ENCODE results near the gene C16orf96.

C16orf96 gene

DNA sequence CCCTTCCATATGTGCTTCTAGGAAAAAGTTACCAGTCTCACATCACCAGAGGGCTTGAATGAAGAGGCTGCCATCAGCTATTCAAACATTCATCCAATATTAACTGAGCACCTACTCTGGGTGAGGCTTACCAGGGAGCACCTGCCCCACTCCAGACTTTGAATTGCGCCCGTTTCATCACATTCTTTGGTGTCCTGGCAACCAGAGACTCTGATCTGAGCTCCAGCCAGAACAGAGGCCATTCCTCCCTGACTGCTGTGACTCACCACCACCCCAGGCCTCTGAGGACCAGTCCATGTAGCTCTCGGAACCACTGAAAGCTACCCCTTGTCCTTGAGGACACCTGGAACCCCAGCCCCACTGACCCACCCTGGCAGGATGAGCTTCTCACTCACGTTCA is at the start of gene C16orf96:
C16orf96 (plus strand) TSS at position 229 of the 400 bp plus-strand sequence; CDS start at position 379, 150 bp downstream.
- no peak for DNase-seq

DNA sequence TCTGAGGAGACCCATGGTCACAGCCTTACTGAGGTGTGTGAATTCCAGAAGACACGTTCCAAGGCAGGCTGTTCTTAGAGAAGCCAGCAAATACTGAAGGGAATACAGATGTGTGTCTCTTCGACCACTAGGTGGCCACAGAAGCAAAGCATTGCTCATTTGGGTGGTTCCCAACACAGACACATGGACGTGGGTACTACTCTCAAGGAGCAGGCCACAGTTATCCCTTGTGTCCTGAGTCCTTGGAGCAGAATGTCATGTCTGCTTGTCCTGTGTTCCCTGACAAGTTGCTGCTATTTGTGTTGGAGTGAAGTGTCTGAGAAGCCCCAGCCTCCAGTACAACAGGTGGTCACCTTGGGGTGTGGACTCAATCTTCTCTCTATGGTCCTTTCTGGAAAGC is 49.7 kb upstream of the C16orf96 start:
- DNase-seq, result peak; percentile 68

DNA sequence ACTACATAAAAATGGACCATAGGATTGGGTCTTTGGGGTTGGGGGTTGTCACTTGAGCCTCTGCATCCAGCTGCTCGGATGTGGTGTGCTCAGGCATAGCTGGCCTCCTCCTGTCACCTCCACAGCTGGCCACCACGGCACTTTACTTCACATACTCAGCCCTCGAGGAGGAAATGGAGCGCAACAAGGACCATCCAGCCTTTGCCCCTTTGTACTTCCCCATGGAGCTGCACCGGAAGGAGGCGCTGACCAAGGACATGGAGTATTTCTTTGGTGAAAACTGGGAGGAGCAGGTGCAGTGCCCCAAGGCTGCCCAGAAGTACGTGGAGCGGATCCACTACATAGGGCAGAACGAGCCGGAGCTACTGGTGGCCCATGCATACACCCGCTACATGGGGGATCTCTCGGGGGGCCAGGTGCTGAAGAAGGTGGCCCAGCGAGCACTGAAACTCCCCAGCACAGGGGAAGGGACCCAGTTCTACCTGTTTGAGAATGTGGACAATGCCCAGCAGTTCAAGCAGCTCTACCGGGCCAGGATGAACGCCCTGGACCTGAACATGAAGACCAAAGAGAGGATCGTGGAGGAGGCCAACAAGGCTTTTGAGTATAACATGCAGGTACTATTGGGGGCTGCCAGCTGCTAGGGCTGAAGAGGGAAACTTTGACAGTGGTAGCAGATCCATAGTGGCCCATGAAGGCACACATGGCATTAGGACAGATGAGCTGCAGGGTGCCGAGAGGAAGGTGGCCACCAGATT is 48.4 kb upstream of the C16orf96 start:
- DNase-seq, result no peak

GRCh38 chr16:4508806-4509205 is 47.3 kb upstream of the C16orf96 start:
- no peak for DNase-seq

DNA sequence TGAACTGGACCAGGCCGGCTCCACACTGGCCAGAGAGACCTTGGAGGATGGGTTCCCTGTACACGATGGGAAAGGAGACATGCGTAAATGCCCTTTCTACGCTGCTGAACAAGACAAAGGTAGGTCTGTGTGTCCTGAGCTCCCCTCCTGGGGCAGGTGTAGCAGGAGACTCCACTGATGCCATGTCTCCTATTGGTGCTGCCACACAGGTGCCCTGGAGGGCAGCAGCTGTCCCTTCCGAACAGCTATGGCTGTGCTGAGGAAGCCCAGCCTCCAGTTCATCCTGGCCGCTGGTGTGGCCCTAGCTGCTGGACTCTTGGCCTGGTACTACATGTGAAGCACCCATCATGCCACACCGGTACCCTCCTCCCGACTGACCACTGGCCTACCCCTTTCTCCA is 46.7 kb upstream of the C16orf96 start:
- no peak for DNase-seq

DNA sequence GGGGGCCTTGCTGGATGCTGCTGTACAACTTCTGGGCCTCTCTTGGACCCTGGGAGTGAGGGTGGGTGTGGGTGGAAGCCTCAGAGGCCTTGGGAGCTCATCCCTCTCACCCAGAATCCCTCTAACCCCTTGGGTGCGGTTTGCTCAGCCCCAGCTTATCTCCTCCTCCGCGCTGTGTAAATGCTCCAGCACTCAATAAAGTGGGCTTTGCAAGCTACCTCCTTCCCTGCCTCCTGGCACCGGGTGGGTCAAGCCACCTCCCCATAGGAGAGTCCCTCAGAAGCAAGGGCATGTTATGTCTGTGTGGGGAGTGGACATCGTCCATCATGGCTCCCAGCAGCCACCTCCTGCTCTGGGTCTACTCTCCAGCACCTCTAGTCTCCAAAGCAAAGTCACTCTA is 46.0 kb upstream of the C16orf96 start:
- no peak for DNase-seq

DNA sequence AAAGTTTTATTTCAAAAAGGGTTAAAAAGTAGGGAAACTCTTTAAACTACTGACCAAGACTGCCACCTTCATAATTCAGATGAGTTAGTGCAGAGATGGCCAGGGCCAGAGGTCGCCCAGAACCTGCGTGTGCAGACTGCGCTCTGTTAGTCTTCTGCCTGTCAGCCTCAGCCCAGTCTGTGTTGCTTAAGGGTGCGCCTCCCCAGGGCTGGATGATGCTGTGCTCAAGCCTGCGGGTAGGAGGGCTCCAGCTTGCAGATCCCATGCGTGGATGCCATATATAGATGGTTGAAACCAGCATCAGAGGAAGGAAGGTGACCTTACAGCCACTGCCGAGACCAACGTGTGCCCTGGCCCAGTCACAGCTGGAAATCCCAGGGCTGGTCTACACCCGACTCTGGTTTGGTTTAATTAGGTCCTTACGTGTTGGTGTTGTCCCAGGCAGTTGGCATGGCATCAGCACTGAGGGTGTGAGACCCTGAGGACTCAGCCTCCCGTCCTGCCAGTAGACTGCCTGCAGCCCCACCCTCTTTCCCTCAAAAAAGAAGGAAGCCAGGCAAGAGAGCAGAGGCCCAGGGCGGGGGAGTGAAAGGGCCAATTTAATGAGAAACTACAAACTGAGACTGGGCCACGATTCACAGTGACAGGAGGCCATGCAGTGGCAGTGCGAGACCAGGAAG is 45.3 kb upstream of the C16orf96 start:
- no peak for DNase-seq

GRCh38 chr16:4511441-4512082 is 44.6 kb upstream of the C16orf96 start:
- DNase-seq, result peak; percentile 11

DNA sequence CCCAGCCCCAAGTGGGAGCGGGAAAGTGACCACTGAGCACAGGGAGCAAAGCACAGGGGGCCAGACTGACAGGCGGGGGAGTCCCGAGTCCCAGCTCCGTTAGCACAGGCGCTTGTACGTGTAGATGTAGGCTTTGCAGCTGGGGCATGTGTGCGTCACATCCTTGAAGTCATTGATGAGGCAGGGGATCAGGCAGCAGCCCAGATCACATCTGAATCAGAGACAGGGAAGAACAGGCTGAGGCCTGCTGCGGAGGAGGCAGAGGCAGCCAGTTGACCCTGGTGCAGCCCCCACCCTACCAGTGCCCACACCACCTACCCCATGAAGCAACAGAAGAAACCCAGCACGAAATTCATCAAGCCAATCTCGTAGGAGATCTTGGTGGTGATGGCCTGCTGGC is 43.7 kb upstream of the C16orf96 start:
- no peak for DNase-seq

- no peak for DNase-seq
Observed at GRCh38 chr16:4513086-4513860, 42.9 kb upstream of the C16orf96 start.

GRCh38 chr16:4513881-4514280 is 42.3 kb upstream of the C16orf96 start:
- DNase-seq, result no peak

DNA sequence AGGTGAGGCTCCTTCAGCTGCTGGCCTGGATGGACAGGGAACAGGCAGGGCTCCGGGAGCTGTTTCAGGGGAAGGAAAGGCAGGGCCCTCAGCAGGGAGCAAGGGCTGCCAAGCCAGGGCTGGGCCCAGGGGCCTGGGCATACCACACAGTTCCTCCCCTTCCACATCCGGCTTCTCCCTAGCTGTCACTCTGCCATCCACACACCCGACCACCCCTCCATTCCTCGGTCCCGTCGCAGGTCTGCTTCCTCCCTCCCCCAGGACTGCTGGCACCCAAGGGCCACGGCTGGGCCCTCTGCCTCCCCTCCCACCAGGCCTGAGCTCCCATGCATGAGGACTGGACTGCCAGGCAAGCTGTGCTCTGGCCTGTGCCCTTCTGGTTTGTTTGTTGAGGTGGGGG is 41.5 kb upstream of the C16orf96 start:
- no peak for DNase-seq

GRCh38 chr16:4515611-4516233 is 40.4 kb upstream of the C16orf96 start:
- DNase-seq, result peak; percentile 81

GRCh38 chr16:4517812-4518680 is 38.1 kb upstream of the C16orf96 start:
- peak; percentile 29 for DNase-seq

GRCh38 chr16:4519274-4520058 is 36.7 kb upstream of the C16orf96 start:
- no peak for DNase-seq

DNA sequence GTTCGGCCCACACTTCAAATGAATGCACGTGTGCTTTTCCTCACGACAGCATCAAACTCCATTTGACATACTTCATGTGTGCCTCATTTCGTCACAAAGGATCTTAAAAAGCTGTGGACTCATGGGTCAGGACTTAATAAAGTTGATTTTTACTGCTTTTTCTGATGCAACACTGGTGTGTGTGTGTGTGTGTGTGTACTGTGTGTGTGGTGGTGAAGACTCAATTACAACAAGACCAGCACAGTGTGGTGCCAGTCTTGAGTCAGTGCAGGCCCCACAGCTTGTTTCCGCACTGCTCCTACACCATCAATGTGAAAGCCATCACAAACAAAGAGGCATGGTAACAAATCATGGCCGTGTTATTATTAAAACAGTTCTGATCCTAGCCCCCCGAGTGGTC is 35.2 kb upstream of the C16orf96 start:
- DNase-seq, result no peak

DNA sequence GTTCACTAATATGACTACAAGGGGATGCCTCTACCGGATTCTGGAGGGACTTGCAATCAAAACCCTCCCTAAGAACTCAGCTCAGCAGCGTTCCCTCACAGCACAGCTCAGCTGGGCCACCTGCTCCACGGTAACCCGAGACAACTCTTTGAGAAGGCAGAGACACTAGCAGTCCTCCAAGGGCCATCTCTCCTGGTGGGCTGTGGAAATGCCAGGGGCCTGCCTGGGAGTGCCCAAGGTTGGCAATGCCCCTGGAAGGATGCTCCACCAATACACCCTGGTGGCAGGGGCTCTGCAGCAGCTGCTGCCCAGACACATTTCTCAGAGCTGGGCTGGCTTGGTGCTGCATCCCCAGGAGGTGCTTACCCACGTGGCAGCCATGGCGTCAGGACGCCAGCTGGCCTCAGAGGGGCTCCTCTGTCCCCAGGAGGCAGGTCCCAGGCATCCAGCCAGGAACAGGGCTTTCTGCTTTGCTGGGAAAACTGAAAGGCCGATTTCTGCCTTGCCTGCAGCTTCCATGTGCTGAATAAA is 34.0 kb upstream of the C16orf96 start:
- DNase-seq, result no peak

DNA sequence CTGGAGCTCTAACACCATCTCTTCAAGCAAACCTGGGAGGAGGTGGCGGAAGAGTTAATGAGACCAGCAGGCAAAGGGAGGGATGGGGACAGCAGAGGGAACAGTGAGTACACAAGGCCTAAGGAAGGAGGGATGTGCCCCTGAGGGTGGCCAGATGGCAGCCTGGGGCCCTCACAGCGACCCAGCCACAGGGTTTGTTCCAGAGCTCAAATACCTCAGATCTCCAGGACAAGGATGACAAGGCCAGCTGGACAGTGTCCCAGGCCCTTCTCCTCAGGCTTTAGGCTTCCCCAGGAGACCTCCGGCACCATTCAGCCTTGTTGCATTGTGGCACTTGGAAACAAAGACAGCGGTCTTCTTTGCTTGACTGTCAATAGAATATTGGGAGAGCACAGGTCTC is 32.5 kb upstream of the C16orf96 start:
- DNase-seq, result no peak

DNA sequence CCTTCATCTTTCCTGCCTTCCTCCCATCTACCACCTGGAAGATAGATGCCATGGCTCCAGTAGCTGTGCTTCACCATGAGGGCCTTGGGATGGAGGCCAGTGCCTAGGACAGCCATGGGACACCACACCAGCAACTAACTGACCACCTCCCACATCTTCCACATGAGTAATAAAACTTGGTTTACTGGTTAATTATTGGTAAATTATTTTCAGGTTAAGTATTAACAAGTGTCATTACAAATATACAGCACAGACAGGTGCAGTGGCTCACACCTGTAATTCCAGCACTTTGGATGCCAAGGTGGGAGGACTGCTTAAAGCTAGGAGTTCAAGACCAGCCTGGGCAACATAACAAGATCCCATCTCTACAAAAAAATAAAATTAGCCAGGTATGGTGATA is 31.6 kb upstream of the C16orf96 start:
- no peak for DNase-seq

- DNase-seq, result no peak
Observed at GRCh38 chr16:4525069-4525468, 31.1 kb upstream of the C16orf96 start.

Measured in GDM1 (cell line).